ENCODE measurements around the gene SMIM45.

The SMIM45 gene

GRCh38 chr22:41989246-41989645 is 37.3 kb downstream of the SMIM45 start:
- no peak overlapping the region for H3K4me3 ChIP-seq (ENCODE audit: low read depth, low read length)
- TF ChIP-seq CTCF (IDR thresholded peaks at IDR 0.05; ENCODE audit: low read depth, low read length), result no peak

DNA sequence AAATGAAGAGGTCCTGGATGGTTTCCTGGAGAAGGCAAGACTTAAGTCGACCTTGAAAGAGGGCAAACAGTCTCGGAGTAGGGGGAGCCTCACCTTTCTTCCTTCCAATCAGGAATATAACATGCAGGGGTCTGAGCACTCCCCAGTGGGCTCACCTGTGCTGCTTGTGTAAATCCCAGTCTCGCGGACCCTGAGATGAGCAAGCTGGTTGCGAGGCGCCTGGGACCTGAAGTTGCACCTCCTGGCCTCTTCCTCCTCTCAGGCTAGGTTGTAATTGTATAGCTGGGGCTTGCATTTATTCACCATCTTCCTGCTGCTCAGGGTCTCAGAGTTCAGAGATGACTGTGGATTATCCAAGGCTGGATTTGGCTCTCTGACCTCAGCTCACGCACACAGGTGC is 39.2 kb downstream of the SMIM45 start:
- no peak overlapping the region for H3K4me3 ChIP-seq (ENCODE audit: low read depth, low read length)
- TF ChIP-seq CTCF (IDR thresholded peaks at IDR 0.05; ENCODE audit: low read depth, low read length), result no peak

DNA sequence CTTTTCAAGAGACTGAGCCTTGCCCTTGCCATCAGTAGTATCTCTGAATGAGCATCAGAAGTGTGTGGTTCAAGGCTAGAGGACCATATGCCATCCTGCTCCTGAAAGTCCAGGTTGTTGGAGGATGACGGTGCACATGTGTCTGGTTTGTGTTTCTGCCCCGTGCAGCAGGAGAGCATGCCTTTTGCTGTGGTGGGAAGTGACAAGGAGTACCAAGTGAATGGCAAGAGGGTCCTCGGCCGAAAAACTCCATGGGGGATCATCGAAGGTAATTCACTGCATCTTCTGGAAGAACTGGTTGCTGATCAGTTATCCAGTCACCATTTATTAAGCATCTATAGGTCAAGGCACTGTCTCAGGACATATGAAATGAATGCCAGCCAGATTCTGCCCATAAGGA is 40.5 kb downstream of the SMIM45 start:
- no peak overlapping the region for H3K4me3 ChIP-seq (ENCODE audit: low read depth, low read length)
- no peak for TF ChIP-seq CTCF (IDR thresholded peaks at IDR 0.05; ENCODE audit: low read depth, low read length)

- no peak for TF ChIP-seq CTCF (IDR thresholded peaks at IDR 0.05; ENCODE audit: low read depth, low read length)
Observed at GRCh38 chr22:41995211-41995610, 43.3 kb downstream of the SMIM45 start.

DNA sequence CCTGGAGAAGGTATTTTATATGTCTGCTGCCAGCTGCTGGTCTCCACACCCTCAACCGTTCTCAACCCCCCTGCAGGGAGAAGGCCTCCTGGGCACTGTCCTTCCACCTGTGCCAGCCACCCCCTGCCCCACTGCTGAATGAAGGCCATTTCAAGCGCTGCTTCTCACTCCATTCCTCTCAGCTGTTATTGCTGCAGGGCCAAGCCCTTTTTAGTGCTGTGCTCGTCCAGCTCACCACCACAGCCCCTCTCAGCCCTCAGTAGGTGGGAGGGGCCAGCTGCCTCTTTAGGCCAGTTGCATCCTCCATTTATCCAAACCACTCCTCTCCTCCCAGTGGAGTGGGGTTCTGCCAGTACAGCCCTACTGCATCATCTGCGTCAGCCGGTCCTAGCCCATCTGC is 44.9 kb downstream of the SMIM45 start:
- no peak overlapping the region for H3K4me3 ChIP-seq (ENCODE audit: low read depth, low read length)
- TF ChIP-seq CTCF (IDR thresholded peaks at IDR 0.05; ENCODE audit: low read depth, low read length), result no peak

More at GRCh38 chr22:41995211-41995610, 43.3 kb downstream of the SMIM45 start:
- no peak overlapping the region for H3K4me3 ChIP-seq (ENCODE audit: low read depth, low read length)

DNA sequence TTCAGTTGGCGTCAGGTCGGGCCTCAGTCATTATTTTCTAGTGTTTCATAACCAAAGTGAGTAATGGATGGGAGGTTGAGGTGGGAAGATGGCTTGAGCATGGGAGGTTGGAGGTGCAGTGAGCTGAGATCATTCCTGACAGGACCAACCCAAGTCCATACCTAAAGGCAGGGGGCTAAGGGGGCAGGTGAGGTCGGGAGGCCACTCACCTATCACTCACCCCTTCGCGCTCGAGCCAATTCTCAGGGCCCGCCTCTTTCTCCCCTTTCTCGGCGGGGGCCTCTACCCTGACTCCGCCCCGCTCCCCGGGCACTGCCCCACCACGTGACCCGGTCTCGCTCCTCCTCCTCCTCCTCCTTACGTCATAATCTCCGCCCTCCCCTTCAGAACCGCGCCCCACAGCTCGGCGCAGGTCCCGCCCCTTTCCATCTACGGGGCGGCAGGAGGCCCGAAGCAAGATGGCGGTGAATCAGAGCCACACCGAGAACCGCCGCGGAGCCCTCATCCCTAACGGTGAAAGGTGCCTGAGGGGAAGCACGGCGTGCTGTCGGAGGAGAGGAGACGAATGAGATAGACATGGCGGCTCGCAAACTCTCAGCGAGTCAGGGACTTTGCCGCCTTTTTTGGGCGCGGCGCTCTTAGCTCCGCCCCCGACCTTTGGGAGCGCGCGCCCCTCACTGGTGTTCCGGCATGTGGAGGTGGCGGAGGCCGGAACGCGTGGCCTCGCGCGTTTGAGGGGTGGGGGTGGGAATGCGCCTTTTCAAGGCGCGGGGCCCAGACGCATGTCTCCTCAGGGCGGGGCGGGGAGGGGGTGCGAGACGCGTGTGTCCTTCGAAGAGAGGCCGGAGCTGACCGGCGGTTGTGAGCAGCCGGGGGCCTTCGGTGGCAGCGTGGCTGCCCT is 46.7 kb downstream of the SMIM45 start, which contains the start of gene WBP2NL:
Gene WBP2NL, plus strand, starts transcription at position 428 of the 901 bp plus-strand sequence. Its CDS starts 31 bp downstream, at position 459.
- TF ChIP-seq CTCF (IDR thresholded peaks at IDR 0.05; ENCODE audit: low read depth, low read length), result no peak
- H3K4me3 ChIP-seq (ENCODE audit: low read depth, low read length), result 0 out of 2 replicates have a peak within 1 kb of the TSS, but pooled peaks have one; percentile 17

GRCh38 chr22:42000466-42000865 is 48.5 kb downstream of the SMIM45 start:
- no peak overlapping the region for H3K4me3 ChIP-seq (ENCODE audit: low read depth, low read length)
- no peak for TF ChIP-seq CTCF (IDR thresholded peaks at IDR 0.05; ENCODE audit: low read depth, low read length)

All from WI38 (cell line).